ENCODE measurements around the gene C19orf18.
"Not testable (repeated sequence)": the region's sequence is repeated elsewhere in the genome, so short reads cannot be mapped to it uniquely, and the experiment has no call there.

The C19orf18 gene

DNA sequence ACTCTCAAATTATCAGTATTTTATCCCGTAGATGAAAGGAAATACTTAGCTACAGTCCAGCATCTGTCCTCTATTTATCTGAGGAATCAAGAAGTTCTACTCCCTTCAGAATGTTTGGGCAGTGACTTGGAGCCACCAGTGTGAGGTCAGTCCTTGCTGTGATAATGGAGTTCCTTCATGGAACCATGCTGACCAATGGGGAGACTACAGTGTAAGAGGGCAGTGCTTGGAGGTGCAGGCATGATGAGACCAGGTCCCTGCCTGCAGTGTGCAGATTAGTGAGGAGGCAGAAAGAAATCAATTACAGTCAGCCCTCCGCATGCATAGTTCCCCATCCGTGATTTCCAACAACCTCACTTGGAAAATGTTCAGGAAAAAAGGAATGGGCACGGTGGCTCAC, at the start of gene C19orf18:
TSS of gene C19orf18 (minus strand) at position 101 of the 400 bp plus-strand sequence. CDS start 102 bp downstream, outside the sequence.
- no peak for DNase-seq

DNA sequence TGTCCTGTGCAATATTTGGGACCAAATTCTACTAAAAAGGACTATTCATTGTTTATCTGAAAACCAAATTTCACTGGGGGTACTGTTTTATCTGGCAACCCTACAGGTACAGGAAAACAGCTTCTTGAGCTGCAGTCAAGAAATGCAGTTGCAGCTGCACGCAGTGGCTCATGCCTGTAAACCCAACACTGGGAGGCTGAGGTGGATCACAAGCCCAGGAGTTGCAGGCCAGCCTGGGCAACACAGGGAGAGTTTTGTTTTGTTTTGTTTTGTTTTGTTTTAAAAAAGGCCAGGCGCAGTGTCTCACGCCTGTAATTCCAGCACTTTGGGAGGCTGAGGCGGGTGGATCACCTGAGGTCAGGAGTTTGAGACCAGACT, 47.9 kb upstream of the C19orf18 start:
- DNase-seq: no peak

DNA sequence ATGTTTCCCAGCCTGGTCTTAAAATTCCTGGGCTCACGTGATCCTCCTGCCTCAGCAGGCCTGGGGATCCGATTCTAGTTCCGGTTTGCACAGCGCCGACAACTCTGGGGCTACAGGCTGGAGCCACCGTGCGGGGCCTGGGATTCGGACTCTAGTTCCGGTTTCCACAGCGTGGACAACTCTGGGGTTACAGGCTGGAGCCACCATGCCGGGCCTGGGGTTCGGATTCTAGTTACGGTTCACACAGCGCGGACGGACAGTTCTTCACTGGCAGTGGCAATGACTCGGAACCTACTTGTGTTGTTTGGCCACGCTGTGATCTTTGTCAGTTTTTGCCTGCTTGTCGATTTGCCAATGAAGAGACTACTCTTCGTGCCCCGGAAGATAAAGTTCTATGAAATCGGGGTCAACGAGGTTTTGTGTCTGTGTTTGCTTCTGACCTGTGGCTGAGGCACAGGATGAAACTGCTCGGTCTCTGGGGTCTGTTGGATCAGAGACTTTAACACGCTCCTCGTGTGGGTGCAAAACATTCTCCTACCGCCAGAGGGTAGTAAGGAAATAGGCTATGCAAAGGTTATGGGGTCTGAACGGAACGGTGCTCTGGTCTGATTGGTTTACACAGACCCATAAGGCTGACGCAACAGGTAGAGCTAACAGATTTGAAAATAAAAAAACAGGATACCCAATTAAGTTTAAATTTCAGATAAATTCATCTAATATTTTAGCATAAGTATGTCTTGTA, 47.4 kb upstream of the C19orf18 start:
- DNase-seq: peak in 1 of 2 experiments; percentile 57

DNA sequence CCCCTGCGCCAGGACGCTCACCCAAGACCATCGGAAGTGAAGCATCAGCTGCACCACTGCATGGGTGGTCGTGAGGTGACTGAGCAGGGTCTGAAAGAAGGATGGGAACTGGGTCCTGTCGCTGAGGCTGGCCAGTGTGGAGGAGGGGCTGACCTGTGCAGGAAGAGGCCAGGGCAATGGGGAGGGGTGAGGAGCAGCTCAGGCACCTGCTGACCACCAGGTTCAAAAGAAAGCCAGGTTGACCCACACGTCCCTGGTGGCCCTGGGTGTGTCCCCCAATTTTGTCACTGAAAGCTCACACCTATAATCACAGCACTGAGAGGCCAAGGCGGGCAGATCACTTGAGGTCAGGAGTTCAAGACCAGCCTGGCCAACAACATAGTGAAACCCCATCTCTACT, 45.8 kb upstream of the C19orf18 start:
- DNase-seq: no peak

DNA sequence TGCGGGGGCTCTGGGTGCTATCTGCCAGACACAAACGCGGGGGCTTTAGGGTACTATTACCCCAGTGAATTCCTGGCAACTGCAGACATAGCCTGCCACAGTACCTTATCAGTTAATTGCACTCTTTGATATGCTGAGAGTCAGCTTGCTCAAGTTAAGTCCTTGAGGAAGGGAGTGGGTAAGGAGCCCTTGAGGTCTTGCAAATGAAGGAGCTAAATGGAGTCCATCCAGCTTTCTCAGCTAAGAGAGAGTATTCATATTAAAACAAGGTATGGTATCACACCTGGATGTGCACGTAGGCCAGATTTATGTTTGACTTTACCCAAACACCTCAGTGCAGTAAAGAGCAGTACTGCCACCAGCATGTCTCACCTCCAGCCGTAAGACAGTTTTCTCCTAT, 39.8 kb upstream of the C19orf18 start:
- no peak for DNase-seq

DNA sequence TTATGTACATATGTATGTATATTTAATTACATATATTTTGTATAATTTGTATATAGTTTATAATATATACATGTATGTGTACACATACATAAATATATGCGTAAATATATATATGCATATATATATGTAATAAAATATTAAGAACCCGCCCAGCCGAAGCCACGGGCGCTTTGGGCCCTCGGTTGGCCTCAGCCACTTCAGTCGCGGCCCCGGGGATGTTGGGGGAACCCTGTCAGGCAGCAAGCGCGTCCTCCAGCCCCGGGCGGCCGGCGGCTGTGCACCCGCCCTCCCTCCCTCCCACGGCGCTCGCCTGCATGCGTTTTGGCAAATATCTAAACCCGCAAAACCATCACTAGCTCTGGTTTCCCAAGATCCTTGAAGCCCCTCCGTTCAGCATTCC, 36.2 kb upstream of the C19orf18 start:
- no peak for DNase-seq

DNA sequence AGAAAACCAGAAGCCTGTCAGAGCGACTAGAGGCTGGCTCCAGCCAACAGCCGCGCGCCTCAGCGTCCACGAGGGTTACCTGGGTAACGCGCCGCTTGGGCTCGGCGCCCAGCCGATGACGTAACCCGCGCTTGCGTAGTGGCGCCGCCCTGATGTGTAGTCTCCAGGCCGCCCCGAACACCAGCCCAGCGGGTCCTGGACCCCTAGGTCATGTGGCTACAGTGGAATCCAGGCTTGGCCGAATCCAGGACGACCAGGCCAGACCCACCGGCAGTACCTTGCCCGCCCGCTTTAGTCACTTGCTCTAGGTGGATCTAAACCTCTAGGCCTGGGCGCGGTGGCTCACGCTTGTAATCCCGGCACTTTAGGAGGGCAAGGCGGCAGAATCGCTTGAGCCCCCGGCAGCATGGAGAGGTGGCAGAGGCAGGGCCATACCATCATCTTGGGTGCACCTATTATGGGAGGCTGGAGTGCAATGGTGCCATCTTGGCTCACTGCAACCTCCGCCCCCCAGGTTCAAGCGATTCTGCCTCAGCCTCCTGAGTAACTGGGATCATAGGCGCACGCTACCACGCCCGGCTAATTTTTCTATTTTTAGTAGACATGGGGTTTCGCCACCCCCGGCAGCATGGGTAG, 35.5 kb upstream of the C19orf18 start:
- peak; percentile 35 to 87 for DNase-seq

DNA sequence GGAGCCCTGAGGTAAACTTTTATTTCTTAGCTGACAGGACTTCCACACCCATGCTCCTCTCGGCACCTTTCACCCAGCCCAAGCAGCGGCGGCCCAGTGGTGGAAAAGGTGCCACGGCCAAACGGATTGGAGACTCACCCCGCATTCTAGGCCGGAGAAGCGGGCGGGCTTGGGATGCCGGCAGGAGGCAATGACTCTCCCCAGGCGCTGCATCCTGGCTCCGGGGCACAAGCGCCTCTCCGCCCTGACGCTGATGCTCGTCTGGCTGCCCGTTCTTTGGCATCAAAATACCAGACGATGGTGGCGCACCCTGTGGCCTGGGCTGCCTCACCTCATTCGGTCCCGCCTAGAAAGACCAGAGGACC, 34.9 kb upstream of the C19orf18 start:
- no peak for DNase-seq

DNA sequence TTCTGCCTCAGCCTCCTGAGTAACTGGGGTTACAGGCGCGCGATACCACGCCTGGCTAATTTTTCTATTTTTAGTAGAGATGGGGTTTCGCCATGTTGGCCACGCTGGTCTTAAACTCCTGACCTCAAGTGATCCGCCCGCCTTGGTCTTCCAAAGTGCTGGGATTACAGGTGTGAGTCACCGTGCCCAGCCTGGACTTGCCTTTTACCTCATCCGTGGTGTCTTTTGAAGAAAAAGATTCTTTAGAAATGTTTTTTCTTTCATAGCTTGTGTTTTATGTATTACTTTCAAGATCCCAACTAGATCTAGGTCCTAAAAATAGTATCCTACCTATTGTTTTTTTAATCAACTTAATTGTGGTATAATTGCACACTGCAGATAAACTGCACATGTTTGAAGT, 34.5 kb upstream of the C19orf18 start:
- DNase-seq: not testable (repeated sequence)

DNA sequence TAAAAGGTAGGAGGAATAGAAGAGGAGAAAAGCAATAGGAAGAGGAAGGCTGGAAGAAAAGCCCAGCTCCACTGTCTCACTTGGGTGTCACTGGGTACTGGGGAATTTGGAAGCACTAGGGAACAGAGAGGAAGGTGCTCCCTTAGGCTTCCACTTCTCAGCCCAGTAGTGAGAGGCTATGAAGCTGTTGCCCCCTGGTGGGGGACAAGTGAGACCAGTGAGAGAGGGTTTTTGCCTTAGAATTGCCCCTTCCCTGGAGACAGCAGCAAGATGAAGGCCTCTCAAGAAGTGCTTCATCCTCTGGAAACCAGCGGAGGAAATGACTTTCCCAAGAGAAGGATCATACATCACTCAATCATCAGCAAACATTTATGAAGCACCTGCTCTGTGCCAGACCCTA, 33.0 kb upstream of the C19orf18 start:
- DNase-seq: no peak

DNA sequence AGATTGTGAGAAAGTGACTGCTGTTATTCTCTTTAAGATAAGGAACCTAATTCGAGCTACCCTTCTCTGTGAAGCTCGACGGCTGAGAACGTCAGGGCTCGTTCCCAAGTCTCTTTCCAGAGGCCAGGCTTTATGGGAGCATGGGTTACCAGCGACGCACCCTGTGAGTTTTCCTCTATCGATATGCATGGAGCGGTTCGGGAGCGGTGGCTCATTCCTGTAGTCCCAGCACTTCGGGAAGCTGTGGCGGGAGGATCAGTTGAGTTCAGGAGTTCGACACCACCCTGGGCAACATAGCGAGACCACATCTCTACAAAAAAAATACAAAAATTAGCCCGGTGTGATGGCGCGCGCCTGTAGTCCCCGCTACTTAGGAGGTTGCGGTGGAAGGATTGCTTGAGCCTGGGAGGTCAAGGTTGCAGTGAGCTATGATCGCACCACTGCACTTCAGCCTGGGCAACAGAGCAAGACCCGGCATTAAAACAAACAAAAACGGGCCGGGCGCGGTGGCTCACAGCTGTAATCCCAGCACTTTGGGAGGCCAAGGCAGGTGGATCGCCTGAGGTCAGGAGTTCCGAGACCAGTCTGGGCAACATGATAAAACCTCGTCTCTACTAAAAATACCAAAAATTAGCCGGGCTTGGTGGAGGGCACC, 29.0 kb upstream of the C19orf18 start:
- no peak for DNase-seq

DNA sequence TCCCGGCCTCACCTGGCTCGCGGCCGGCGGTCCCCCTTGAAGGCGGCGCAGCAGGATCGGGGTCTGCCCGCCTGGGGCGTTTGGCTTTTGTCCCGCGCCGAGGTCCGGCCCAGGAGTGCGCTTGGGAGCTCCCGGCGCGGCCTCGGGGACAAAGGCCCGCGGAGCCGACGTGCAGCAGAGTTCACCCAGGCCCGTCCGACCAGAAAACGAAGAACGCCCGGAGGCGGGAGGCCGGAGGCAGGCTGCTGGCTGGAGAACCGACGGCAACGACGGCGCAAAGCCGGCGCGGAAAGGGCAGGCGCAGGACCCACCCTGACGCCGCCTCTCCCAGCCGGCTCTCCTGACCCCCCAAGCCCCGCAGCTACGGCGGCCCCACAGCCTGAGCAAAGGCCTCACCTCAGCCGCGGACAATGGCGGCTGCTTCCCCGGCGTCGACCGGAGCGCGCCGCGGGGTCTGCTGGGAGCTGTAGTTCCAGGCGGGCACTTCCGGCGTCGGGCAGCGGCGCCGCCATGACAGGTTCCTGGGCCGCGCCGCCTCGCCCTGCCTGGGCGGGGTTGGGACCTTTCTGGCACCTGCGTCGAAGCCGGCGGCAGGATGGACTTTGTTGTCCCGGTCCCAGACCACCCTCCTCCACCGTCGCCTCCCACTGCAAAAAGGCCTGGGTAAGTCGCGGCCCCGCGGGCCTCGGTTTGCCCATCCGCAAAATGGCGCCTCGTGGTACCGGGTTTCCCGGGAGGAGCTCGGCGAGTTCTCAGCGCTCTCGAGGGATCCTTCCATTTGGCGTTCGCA, 28.2 kb upstream of the C19orf18 start, which contains the start of gene ZNF606:
TSS of gene ZNF606 (minus strand) at position 437 of the 790 bp plus-strand sequence. CDS start 1,501 bp downstream, outside the sequence.
- DNase-seq: peak in 1 of 2 experiments; percentile 15

DNA sequence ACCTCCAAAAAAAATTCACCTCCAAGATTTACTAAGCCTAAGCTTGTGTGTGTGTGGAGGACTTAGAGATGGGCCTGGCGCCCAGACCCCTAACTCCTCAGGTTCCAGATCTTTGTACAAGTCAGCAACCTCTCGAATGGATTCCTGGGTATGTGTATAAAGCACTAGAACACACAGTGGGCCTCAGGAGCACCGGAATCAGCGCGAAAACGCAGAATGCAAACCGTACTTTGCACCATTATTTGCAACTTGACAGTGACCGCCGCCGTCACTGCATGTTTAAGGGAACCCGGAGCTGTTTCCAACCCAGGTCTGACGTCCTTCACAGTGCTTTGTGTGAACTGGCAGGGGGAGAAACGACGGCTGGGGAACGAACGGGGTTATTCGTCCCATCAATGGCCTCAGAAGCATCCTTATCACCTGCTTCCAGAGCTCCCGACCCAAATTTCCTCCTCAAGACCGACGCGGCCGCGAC, 27.6 kb upstream of the C19orf18 start:
- no peak for DNase-seq

DNA sequence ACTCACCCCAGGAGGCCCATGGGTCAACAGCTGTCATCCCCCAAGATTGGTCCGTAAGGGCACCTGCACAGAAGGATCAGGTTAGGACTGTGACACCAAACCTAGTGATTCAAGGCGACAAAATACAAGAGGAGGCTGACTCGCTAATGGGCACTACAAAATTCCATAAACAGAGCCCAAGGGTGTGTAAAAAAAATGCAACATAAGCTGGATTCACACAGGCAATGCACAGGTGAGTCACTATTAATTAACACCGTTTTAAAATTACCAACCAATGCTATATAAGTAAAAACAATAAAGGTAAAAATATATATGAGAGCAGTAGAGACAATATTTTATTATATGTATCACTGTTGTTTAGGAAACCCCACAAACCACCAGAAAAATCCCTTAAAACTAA, 26.3 kb upstream of the C19orf18 start:
- DNase-seq: no peak

DNA sequence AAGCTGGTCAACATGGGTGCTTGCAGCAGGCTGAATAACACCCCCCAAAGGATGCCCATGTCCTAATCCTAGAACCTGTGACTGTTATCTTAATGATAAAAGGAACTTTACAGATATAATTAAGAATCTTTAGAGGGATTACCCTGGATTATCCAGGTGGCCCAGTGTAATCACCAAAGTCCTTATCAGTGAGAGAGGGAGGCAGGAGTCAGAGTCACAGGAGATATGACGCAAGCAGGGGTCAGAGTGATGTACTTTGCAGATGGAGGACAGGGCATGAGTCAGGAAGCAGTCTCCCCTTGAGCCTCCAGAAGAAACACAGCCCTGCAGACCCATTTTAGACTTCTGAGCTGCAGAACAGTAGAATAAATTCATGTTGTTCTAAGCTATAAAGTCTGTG, 18.5 kb upstream of the C19orf18 start:
- DNase-seq: no peak

DNA sequence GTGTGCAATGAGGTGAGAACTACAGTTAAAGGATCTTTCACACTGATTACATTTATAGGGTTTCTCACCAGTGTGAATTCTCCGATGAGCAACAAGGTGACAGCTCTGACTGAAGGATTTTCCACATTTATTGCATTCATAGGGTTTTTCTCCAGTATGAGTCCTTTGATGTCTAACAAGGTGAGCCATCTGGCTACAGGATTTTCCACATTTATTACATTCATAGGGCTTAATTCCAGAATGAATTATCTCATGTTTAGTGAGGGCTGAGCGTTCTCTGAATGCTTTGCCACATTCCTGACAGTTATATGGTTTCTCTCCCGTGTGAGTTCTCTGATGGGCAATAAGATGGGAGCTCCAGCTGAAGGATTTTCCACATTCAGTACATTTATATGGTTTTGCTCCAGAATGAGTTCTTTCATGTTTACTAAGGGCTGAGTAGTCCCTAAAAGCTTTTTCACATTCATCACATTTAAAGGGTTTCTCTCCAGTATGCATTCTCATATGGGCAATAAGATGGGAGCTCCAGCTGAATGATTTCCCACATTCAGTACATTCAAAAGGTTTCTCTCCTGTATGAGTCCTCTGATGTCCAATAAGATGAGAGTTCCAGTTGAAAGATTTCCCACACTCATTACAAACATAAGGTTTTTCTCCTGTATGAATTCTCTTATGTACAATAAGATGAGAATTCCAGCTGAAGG, 4.4 kb upstream of the C19orf18 start:
- DNase-seq: no peak

DNA sequence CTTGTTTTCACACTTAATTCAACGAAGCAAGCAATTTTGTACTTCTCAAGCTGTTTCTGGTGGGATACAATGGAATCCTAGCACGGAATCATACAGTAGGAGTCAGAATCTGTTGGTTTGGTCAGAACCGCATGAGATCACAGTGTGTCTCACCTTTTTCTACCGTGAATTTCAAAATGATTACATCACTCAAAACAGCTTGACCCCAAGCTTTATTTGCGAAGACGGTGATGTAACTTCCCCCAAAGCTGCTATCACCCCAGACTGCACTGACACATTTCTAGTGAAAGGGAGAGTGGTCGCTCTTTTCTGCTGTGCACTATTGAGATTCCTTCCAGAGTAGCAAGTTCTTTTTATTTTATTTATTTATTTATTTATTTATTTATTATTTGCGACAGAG, 9.6 kb downstream of the C19orf18 start:
- DNase-seq: no peak

DNA sequence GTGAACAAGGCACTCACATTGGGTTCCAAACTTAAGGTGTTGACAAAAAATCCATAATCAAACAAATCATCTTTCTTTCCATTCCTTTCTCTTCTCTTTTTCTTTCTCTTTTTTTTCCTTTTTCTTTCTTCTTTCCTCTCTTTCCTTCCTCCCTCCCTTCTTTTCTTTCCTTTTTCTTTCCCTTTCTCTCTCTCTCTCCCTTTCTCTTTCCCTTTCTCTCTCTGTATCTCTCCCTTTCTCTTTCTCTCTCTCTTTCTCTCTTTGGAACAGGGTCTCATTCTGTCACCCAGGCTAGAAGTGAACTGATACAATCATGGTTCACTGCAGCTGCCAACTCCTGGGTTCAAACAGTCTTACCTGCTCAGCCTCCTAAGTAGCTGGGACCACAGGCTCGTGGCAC, 12.5 kb downstream of the C19orf18 start:
- no peak for DNase-seq

DNA sequence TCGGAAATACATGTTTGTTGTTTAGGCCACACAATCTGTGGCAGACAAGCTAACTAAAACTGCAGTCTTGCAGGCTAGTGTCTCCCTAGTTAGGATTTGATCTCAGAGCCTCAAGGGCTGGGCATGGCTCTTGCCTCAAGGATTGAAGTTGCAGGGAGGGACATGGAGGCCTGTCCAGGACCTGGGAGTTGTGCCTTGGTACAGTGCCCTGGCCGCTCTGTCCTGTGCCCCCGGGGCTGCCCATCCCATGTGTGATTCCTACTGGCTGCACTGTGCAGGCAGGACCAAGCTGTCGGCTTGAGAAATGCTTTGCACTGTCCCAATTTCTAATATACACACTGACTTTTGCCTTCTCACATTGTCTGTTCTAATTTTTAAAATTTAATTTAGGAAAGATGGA, 19.3 kb downstream of the C19orf18 start:
- DNase-seq: no peak

DNA sequence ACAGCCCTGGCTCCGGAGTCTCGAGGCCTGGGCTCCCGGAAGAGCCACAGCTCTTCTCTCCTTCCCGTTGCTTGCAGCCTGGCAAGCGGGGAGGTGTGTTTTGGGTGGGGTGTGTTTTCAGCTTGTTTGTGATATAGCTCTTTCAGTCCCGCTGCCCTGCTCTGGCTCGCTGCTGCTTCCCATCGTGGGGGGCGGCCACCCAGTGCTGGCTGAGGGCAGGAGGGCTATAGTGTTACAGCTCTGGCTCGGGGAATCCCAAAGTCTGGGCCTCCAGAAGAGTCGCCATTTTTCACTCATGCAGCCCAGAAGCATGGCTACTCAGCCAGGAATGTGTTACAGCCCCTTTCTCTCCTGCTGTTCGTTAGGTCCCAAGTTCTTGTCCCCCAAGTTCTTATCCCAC, 24.6 kb downstream of the C19orf18 start:
- DNase-seq: no peak

DNA sequence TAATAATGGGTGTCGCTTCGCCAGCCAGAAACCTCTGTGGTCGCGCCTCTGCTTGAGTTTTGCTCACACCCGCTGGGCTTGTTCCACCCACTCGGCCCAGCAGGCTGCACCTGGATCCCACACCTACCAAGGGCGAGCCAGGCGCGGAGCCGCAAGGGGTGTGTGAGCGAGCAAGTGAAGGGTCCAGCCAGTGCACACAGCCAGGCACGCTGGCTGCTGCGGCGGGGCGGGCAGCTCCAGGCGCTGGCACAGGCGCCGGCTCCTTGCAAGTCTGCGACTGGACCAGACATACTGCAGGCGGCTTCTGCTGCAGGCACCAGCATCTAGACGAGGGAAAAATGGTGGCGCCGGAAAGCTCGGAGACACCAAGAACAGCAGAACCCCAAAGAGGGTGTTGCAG, 25.0 kb downstream of the C19orf18 start:
- DNase-seq: no peak

DNA sequence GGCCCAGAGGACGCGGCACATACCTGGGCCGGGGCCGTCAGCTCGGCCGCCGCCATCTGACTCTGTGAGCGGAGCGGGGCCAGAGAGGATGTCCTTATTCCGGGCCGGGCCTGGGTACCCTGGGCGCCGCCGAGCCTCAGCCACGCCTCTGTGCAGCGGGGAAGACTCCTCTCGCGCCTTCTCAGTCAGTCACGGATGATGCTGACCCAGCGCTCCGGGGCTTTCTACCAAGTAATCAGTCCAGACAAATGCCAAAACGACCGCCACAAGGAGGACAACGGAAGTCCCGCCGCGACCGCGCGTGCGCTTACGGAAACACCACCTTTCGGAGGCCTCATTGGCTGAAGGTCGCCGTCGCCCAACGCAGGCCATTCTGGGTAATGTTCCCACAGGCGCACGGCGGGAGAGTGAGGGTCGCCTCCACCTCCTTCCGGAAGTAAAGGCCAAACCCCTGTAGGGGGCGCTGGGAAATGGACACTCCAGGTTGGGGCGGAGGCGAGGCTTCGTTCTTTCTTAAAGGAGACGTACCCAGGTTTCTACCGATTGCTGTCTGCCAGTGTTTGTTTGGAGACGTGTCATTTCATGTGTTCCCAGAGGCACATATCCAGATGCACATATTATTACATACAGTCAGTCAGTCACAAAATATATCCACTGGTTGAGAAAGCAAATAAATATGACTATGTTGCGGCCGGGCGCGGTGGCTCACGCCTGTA, 26.8 kb downstream of the C19orf18 start, which contains the start of gene ZNF256:
TSS of gene ZNF256 (minus strand) at position 288 of the 716 bp plus-strand sequence. CDS start at position 56, 232 bp downstream.
- DNase-seq: peak; percentile 87 to 97
